Activated T-helper 2 cell treated with anti-CD3 and anti-CD28 coated beads, Interferon-gamma antibody, Interleukin-2, Interleukin-4, amounts not matched to agents 10 μg/mL and 5 μg/mL and 100 μg/mL, durations not matched to agents 14 hours and 24 hours and 36 hours (primary cell): ENCODE measurements around the gene FGF13. TPM values are rescaled to one million over a fixed set of nuclear protein-coding genes. Genes with fewer than 3 reads are reported as not detected.

ENCODE experiments used
- DNase-seq: peaks from one replicate; pipeline ENCODE4 v3.0.0; 2021; ENCODE audit warnings: low spot score
- H3K27ac Mint-ChIP-seq: one replicate; pipeline ENCODE4 v1.8.0; 2021; ENCODE audit warnings: mixed read lengths
- H3K27me3 Mint-ChIP-seq: one replicate; pipeline ENCODE4 v1.8.0; 2021; ENCODE audit warnings: low read depth, mixed read lengths
- H3K36me3 Mint-ChIP-seq: one replicate; pipeline ENCODE4 v1.8.0; 2021; ENCODE audit warnings: low read depth, mixed read lengths
- H3K4me1 Mint-ChIP-seq: one replicate; pipeline ENCODE4 v1.8.0; 2021; ENCODE audit warnings: low read depth, mixed read lengths
- H3K4me3 Mint-ChIP-seq: one replicate; pipeline ENCODE4 v1.8.0; 2021; ENCODE audit warnings: low read depth, mild to moderate bottlenecking, moderate library complexity, mixed read lengths
- H3K9me3 Mint-ChIP-seq: one replicate; pipeline ENCODE4 v1.8.0; 2021; ENCODE audit warnings: mixed read lengths
- intact Hi-C: fragments of 100-400 bp; cut with micrococcal nuclease; formaldehyde crosslinking; loops from one replicate; pipeline ENCODE4 v1.15.1; 2023
- total RNA-seq: library from RNA; stranded (reverse); gene quantifications from 2 replicates; pipeline ENCODE4 v1.2.3, GENCODE V29; 2022

FGF13 gene
- total RNA-seq, 1 donor from 2014 or later: not detected

GRCh38 chrX:138638996-138639395 is 72.5 kb downstream of the FGF13 start:
- Mint-ChIP-seq H3K27ac (no peak overlapping the region), H3K4me3 (no peak overlapping the region), H3K27me3 (no peaks in the 10 kb centered on the region), H3K4me1 (no peaks in the 10 kb centered on the region), H3K9me3 (no peaks in the 10 kb centered on the region), H3K36me3 (no peaks in the 10 kb centered on the region)
- DNase-seq: no peak
- intact Hi-C loops: no loop called here
